Measurements from ENCODE around the gene ELOA2.

- TF ChIP-seq GATA2 (IDR thresholded peaks at IDR 0.05; ENCODE audit: low read depth, low read length): no peak
- TF ChIP-seq GATA3 (IDR thresholded peaks at IDR 0.05; ENCODE audit: low read depth, low read length): no peak
Observed at GRCh38 chr18:47032945-47033344, 2.5 kb downstream of the ELOA2 start.
